Stimulated activated CD4-positive, alpha-beta T cell treated with anti-CD3 and anti-CD28 coated beads, Interleukin-1b, Interleukin-23, amount 100 ng/mL, for 24 hours (primary cell): Measurements from ENCODE around the gene KIAA0825.

Source experiments
- DNase-seq, 4 experiments: peaks; one replicate each; pipeline ENCODE4 v3.0.0-alpha.2; 2020; ENCODE audit warnings: low read depth in 4 of 4, low spot score in 1 of 4

KIAA0825 gene

DNA sequence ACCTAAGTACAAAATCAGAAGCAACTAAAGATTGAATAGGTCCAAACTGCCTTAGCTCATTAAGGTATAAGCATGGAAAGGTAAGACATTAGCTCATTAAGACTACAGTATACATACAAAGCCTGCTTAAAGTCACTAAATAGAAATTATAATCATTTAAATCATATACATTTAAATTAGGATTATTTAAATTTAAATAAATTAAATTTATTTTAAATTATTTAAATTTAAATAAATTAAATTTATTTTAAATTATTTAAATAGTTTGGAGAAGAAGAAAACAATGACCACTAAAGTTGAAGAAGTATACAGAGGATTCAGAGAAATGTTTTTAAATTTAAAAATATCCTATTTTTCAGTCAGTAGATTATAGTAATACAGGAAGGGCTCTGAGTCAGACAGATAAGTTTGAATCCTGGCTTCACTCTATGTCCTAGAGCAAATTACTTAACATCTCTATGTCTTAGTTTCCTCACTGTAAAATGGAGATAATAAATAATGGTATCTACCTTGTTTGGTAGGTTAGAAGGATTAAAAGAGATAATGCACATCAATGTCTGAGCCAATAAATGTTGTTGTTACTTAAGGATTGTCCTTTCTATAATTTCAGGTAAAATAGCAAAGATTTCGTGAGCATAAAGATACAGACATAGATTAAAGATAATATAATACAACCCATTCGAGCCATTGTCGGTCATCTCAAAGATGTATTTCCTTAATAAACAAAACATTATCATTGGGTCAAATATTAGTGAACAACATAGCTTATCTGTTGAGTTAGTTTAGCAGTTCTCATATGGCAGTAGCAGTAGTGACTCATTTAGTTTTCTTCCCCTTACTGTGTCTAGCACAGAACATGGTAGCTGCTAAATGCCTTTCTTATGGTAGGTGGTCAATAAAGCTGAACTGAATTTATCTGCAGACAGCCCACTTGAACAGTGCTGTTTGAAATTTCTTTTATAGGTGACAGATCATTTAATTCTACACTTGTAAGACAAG is 100.6 kb downstream of the KIAA0825 start:
- no peak for DNase-seq

DNA sequence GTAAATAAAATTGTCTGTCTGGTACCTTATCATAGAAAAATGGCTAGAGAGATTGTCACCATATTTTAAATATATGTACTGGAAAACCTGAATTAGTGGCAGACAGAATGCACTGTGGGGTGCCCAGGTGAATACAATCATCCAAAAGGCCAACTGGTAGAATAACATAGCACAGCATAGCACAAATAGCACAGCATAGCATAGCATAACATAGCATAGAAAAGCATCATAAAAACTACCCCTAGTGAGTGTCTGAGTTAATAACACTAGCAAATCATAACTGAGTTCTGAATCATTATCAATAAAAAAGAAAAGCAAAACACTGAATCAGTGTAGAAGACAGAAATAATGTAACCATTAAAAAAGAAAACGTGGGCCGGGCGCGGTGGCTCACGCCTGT is 102.3 kb downstream of the KIAA0825 start:
- no peak for DNase-seq

DNA sequence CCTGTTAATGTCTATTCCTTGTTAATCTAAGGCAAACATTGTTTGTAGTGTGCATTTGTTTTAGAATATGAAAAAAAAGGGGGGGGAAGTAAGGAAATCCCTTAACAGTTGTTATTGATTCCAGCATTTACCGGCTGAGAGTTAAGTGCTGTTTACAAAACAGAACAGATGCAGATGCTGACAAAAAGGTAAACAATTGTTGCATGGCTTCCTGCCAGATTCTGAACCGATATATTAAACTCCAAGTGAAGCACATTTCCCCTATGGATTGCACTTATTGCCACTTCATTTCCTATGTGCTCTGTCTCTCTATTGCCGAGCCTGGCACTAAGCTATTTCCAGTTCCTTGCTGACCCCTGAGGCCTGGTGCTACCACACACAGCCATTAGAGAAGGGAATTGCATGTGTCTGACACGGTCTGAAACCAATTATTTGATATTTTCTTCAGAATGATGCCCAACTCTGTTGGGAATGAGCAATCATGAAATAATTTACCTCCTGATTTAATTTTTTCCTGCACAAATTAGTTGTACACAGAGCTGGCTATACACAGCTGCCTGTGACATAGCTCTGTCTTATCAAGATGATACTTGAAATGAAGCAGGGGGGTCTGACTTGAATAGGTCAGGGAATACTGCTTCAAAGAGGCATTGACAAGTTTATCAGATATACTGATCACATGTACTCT is 109.8 kb downstream of the KIAA0825 start:
- DNase-seq: no peak

DNA sequence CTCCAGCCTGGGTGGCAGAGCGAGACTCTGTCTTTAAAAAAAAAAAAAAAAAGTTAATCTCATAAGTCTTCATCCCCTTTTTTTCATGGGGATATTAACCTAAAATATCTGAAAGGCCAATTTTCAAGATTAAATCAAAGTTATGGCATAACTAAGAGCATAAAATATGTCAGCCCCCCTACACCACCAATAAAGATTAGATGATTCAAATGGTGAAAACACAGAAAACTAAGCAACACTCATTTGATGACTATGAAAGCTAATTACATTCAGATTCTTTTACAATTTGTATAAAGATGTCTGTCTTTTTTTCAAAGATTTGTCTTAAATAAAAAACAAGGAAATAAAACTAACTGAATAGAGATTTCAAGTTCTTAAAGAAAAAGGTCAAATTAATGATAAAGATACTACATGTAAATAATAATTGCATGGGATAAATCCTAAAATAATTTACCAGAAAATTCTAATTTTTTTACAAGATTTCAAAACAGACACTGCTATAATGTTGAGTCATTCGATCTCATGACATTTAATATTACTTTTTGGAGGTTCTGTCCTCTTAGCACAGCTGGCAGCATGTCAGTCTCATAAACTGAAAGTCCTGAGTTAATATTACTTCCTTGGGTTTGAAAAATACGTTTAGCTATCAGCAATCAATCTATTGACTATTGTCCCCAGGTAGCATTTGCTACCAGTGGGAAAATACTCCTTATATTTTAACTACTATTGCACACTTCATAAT is 112.9 kb downstream of the KIAA0825 start:
- DNase-seq: no peak

DNA sequence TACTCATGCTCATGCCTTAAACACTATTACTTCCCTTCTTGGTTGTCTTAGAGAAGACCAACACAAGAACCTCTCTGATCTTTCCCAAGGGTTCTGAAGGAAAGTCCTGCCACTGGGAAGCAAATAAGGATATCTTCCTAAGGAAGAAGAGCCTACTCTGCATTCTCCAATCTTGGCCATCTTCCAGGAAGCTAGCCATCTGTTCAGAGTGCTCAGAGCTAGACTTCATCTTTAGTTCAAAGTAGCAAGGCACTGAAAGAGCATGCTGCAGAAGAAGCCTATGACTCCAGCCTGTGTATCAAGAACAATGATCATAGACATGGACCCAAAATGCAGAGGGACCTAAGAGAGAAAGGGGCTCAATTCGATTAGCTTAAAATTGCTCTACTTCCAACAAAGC is 114.7 kb downstream of the KIAA0825 start:
- DNase-seq: no peak

DNA sequence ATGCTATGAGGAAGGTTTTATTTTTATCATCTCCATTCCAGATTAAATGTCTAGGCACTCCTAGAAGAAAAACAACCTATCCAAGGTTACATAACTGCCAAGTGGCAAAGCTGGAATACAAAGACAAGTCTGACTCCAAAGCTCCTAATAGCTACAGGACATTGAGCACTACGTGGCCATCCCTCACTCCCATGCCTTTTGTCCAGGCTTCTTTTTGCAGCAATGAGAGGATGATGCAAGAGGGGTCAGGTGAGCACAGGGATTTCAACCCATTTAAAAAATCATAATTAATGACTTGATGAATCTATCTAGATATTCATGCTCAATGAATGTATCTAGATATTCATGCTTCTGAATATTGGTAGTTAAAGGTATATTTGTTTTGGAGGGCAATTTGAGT is 117.0 kb downstream of the KIAA0825 start:
- DNase-seq: no peak

DNA sequence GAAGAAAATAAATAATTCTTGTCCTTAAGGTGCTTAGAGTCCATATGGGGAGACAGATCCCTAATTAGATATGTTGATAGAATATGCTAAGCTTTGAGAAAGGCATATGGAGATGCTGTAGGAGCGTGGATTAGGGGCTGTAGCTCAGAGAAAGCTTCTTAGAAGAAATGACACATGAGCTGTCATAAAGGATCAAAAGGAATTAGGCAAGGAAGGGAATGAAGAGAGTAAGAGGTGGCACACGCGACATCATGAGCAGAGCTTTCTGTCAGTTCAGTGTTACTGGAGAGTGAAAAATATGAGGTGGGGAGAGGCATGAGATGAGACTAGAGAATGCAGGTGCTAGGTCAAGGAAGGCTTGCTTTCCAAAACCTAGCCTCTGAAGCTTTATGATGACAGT is 118.6 kb downstream of the KIAA0825 start:
- no peak for DNase-seq

DNA sequence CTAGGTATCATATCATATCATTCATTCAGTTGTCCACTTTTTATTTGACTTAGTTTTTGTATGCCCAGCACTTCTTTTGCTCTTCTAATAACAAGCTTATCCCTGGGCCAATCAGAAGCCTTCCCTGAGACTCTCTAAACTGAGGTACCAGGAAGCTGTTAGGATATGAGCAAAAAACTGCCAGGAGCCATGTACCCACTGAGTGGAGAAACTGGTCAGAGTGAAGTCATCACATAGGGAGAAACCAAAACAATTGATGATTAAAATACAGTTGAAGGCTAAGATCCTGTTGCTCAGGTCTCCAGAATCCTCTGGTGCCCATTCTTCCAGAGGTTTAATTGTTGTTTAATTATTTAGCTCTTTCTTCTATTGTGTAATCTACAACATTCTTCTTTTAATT is 120.2 kb downstream of the KIAA0825 start:
- DNase-seq: no peak

DNA sequence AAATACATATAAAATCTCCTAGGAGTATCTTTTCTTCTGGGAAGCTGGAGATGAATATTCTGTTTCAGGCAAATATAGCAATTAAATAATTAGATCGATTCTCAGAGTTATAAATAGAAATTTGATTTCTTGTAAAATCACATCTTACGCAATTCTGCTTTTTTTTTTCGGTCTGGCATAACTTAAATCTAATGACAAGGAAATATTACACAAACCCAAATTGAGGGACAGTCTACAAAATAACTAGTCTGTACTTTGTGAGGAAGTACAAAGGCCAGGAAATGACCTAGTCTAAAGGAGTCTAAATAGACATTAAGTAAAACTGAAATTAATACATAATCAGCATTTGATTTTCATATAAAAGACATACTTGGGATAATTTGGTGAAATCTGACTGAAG is 133.3 kb downstream of the KIAA0825 start:
- DNase-seq: no peak

DNA sequence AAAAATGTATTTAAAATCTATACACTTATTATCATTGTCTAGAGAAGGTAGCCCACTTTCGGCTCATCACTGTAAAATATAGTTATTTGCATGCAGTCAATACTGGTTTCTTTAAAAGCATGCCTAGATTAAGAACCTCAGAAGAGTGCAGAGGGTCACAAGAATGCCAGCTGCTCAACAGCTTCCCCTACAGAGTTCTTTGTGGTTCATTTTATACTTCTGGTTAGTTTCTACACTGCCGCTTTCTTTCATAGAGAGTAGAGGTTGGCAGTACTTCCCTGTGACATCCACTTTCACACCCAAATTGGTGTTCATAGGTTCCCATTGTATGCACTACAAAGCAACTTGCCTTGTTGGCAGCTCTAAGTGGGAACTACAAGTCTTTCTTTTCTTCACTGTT is 137.3 kb downstream of the KIAA0825 start:
- DNase-seq: no peak

DNA sequence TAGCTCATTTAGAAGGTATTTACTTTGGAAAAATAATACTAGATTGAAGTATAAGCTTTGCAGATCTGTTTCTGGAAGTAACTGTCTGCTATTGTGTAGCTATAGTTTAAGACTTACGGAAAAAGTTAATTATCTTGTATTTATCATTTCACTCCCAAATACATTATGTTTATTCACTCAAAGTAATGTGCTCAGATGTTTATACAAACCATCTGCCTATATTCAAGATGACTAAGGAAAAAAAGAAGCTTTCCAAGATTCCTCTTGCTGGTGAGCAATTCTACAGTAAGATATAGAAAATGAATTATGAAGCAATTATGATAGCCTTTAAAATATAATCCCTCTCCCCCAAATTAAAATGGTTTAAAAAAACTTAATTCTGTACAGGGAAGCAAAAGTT is 137.9 kb downstream of the KIAA0825 start:
- DNase-seq: no peak

DNA sequence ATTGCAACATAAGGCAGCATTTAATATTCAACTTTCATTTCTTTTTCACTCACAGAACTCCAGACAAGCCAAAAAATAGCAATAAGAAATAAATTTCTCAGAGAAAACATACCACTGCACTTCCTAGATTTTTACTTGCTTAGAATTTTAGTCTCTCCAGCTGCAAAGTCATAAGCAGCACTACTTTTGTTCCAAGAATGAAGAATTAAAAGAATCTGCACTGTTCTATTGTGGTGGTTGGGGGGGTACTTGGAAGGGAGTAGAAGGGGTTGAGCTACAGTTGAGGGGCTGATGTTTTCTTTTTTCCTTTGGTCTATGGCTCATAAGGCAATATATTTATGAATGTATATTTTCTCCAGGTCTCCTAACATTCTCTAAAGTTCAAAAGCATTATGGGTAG is 144.5 kb downstream of the KIAA0825 start:
- no peak for DNase-seq

DNA sequence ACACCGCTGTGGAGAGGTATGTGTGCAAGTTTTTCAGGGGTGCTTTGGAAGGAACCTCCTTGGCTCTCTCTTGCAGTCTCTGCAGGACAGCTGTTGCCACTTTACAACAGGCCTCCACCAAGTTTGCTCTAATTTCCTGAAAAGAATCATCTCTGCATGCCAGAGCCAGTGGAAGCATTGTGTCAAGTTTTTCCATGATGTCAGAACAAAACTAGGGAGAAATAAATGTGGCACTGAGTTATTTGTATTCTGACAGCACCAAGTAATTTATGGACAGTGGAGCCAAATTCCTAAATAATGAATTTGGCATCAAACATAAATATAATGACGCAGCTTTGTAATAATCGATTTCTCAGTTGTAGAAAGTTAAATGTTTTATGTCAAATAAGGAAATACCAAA is 146.9 kb downstream of the KIAA0825 start:
- DNase-seq: no peak

DNA sequence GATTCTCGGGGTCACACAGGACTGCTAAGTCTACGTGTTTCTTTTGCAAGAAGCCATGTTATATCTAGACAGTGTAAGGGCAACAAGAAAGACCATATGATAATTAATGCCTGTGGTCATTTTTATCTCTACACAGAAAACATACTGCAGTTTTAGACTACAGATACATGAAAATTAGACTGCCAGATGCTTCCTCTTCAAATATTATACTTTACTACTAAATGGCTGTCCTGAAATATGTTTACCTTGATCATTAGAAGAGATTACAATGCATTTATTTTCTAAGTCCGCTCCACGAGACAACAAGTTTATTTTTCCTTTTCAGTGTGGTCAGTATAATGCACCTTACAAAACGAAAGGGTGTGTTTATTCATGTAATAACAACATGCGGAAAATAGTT is 147.6 kb downstream of the KIAA0825 start:
- no peak for DNase-seq

DNA sequence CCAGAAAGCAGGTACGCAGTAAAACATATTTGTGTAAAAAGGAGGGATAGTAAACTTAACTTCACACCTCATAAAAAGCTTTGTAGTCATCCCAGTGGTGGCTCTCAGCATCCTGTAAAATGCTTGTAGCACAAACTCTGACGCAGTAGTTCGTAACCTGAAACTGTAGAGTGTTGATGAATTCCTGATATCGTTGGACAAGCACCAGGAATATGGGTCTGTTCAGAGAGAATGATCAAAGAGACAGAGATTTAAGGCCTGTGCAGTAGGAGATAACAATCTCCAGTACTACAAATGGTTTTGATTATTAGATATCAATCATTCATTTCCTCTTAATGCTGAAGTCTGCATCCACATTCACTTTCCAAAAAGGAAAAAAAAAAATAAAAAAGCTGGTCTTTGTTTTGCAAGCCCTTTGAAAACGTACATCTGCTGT is 148.5 kb downstream of the KIAA0825 start:
- DNase-seq: no peak

DNA sequence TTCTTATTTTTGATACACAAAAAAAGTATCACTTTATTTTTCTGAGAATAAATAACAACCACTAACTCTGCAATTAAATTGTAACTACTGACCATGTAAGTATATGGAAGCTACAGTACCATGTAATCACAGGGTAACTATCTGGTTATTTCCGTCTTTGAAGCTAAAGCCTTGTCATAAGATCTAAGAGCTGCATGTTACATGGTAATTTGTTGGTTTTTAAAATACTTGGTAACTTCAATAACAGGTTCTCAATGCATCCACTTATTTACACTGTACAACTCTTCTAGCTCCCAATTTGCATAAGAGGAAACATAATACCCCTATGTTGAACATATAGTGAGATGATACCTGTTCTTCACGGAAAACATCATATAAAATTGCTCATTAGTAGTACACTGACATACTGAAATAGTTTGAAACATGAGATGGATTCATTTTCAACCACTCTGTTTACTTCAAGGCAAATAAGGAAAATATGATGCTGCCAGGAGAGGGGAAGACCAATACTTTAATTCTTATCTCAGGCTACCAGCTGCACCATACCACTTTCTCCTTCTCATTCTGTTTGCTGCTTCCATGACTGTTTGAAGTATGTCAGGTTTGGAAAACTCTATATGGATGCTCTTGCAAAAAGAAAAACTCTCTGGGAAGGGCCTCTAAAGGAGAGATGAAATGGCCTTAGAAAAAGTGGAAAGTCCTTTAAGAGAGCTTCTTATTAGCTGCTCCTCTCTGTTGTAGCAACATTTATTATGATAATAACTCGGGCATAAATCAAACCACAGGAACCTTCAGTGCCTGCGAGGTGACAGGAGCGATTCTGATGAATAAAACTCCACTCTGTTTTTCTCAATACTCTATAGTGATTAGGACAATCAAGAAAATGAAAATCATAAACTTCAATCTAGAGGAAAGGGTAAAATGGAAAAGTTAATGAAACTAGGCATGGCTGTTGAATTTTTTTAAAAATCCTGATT is 150.2 kb downstream of the KIAA0825 start:
- DNase-seq: no peak

DNA sequence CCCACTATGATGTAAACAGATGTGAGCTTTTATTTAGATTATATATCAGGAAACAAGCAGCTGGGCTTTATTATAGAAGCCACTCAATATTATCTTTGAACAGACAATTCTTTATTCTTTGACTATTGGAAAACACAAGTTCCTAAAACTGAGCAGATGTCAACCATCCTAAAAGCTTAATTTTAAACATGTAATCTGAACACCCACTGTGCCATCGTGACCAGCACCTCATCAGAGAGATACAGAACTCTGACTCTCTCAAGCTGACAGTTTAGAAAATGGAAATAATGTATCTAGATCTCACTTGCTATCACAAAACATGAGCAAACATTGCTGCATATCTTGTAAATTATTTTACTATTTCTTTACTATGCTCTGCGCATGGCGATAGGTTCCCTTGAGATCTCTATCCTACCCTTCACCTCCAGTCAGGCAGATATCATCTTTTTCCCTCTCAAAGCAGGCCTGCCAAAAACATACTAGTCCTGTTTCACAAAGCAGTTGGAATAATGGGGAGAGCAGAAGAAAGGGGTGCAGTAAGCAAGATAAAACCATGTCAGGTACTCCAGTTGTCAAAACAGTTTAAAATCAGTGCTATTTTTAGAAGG is 151.0 kb downstream of the KIAA0825 start:
- no peak for DNase-seq

DNA sequence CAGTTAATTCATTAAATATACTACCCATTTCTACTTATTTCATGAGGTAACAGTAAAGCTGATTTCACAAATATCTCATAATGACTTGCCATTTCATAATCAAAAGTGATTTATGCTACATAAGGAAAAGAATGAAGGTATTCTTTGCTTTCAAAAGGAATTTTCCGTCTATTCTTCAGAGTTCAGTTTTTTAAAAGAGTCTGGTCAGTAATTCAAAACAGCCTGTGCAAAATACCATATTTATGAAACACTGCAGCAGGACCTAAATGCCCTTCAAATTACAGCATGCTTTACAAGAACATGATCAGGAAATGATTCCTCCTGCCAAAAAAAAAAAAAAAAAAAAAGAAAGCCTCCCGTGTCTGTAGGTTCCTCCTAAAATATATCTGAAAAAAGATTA is 154.7 kb downstream of the KIAA0825 start:
- no peak for DNase-seq

DNA sequence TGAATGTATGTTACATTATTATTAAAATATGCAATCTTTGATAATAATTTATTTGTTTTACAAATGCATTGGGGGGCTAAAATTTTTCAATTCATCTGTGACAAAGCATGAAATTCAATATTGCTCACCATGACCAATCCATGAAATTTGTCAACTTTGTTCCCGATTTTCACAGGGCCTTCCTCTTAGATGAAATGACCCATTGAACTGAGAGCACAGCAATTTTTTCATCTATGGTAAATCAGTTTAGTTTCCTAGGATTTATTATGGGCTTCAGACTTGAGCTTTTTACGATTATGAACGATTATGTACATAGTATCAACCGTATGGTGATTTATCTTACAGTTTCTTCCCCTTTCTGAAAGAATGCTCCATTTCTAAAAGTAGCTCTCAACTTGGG is 157.3 kb downstream of the KIAA0825 start:
- DNase-seq: no peak

DNA sequence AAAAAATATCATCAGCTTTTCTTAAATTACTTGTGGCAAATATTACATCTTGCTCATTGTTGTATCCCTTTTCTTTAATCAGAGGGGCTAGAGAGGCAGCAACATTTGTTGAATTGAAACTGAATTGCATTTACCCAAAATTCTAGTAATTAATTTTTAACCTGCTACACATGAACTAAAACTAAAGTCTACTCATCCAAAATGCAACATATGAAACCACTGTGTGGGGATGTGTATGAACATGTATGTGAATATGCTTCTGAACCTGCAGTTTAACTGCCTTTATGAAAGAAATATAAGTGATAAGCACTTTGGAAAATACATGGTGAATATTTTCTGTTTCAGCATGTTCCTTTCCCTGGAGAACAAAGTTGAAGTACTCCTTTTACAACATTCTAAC is 158.5 kb downstream of the KIAA0825 start:
- no peak for DNase-seq
